Ramos (cell line): ENCODE results near the gene DAAM1.

Experiments used
- in situ Hi-C: fragments of 300-500 bp; cut with MboI; formaldehyde crosslinking; loops from one replicate; pipeline ENCODE4 v1.14.3; 2022; ENCODE audit warnings: low sequenced_read_pairs; ENCODE audit not compliant: unreplicated experiment

Gene DAAM1

DNA sequence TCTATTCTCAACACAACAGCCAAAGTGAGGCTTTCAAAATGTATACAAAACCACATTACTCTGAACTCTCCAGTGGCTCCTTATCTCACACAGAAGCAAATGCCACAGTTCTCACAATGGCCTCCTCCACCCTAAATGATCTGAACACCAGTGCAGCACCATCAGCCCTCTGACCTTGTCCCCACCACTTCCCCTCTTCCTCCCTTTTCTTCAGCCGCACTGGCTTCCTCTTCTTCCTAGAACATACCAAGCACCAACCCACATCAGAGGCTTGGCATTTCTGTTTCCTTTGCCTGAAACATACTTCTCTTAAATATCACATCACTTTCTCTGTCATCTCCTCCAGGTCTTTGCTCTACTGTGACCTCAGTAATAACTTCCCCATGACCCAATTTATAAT, 210.4 kb downstream of the DAAM1 start:
- in situ Hi-C loops, result no loop called here

GRCh38 chr14:59406454-59407245, 218.2 kb downstream of the DAAM1 start:
- in situ Hi-C loops, result no loop called here

GRCh38 chr14:59407246-59408010, 219.0 kb downstream of the DAAM1 start:
- in situ Hi-C loops, result no loop called here

- in situ Hi-C loops, result no loop called here
Measured at GRCh38 chr14:59415836-59416602, 227.6 kb downstream of the DAAM1 start.

DNA sequence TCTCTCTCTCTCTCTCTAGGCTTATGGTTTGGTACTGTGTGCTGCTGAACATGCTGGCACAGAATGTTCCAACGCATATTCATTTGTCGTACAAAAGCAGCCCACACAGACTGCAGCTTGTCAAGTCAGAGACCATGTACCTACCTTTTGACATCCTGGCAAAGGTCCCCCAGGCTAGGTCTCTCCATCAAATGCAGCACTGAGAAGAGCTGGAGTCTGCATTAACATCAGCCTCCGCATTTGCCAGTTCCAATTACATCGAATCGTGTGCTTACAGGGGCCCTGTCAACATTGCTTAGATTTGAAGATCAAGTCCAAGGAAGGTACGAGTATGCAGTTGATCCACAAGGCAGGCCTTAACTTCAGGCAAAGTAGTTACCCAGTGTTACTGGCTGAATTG, 228.8 kb downstream of the DAAM1 start:
- in situ Hi-C loops, result no loop called here

DNA sequence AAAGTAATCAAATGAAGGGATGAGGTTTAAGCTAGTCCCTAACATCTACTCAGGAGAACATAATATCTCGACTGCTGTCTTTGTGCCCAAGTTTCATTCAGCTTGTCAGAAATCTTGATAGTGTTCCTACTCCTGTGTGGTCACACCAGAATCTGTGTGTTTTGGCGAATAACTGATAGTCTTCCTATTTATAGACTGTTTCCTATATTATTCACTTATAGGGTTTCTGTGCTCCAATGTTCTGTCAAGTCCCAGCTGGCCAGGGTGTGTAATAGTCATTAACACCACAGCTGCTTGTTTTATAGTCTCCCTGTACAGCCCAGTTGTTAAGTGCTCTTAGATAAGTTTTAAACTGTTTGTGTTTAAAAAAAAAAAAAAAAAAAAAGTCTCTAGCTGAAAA, 230.8 kb downstream of the DAAM1 start:
- in situ Hi-C loops, result no loop called here
